ENCODE results near the gene UBE2G1.

UBE2G1 gene

DNA sequence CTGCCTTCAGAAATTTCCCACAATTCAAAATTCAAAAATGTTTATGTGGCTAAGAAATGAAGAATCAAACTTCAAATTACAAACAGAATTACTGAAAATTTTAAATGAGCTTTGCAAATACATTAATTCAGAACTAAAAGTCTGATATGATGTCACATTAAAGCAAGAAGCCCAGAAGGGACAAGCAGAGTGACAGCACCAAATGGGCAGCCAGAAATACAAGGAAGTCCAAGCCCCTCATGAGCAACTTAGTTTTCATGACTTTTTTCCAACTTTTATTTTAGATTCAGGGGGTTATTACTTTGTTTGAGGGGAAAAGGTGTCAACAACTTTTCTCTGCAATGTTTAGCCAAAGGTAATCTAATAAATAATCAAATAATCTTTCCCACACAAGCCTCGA is 21.5 kb downstream of the UBE2G1 start:
- no peak overlapping the region for H3K27ac ChIP-seq (replicated peaks; ENCODE audit: low read length)
- no peak overlapping the region for H2BK12ac ChIP-seq (ENCODE audit: low read length)
- no CpG with 5 or more reads among the region's 1 CpG for WGBS, 2 donors (ENCODE audit: extremely low coverage in 2 of 2, insufficient read length in 2 of 2, insufficient replicate concordance in 1 of 2)
- no peaks in the 10 kb centered on the region for H3K27me3 ChIP-seq (ENCODE audit: control insufficient read depth in 3 of 3, insufficient read depth in 3 of 3, low read depth in 1 of 3, low read length in 3 of 3)
- no peak for DNase-seq (ENCODE audit: low spot score)
- no peak overlapping the region for H4K8ac ChIP-seq (ENCODE audit: low read depth, low read length)
- H3K4me3 ChIP-seq (ENCODE audit: low read length in 2 of 2) = no peak overlapping the region
- H3K4me1 ChIP-seq (ENCODE audit: control insufficient read depth in 2 of 2, insufficient read depth in 1 of 2, low read depth in 1 of 2, low read length in 2 of 2) = peaks cover 0 to 4% of the 10 kb centered on the region in 2 donors
- no peak overlapping the region for H3K23ac ChIP-seq (ENCODE audit: low read depth, low read length, poor library complexity)
- no peak overlapping the region for H3K4me2 ChIP-seq (ENCODE audit: insufficient read depth, low read length, poor library complexity, severe bottlenecking)
- no peak overlapping the region for H2AK5ac ChIP-seq (ENCODE audit: low read depth, low read length)
- no peak overlapping the region for H2BK5ac ChIP-seq (ENCODE audit: low read length)
- no peak overlapping the region for H3K4ac ChIP-seq (ENCODE audit: low read length)
- H3K14ac ChIP-seq (ENCODE audit: low read length) = no peak overlapping the region
- no peak overlapping the region for H2BK15ac ChIP-seq (ENCODE audit: low read length)
- H3K18ac ChIP-seq (ENCODE audit: low read length) = no peak overlapping the region
- no peak overlapping the region for H4K91ac ChIP-seq (ENCODE audit: low read depth, low read length, poor library complexity)
- no peaks in the 10 kb centered on the region for H3K9me3 ChIP-seq (replicated peaks in 1 of 2; ENCODE audit: control insufficient read depth in 2 of 2, insufficient read depth in 1 of 2, low read depth in 1 of 2, low read length in 2 of 2)
- no peak overlapping the region for H3K9ac ChIP-seq (ENCODE audit: low read depth, low read length, poor library complexity)
- no peak overlapping the region for H2BK120ac ChIP-seq (ENCODE audit: low read depth, low read length)
- H2AFZ ChIP-seq (ENCODE audit: low read length) = no peak overlapping the region
- peaks cover 8% of the 10 kb centered on the region for H3K79me1 ChIP-seq (ENCODE audit: low read depth, low read length)
- H3K36me3 ChIP-seq (replicated peaks in 1 of 2; ENCODE audit: control insufficient read depth in 2 of 2, insufficient read depth in 2 of 2, low read length in 2 of 2) = peaks cover 1 to 2% of the 10 kb centered on the region in 2 donors

DNA sequence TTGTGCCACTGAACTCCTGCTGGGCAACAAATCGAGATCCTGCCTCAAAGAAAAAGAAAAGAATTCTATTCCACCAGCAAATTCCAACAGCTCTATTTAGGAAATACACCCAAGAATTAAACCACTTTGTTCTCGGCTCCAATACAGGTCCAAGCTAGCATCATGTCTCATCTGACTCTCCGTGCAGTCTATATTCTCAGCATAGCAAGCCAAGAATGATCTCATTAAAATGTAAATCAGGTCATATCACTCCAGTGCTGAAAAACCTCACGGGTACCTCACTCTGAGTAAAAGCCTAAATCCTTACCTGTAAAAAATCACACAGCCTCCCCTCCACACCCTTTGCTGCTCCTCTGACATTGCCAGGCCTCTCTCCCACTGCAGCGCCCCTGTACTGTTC is 23.9 kb downstream of the UBE2G1 start:
- Histone ChIP-seq H3K9ac (ENCODE audit: low read depth, low read length, poor library complexity) (no peak overlapping the region), H3K18ac (ENCODE audit: low read length) (no peak overlapping the region), H4K8ac (ENCODE audit: low read depth, low read length) (no peak overlapping the region), H3K4ac (ENCODE audit: low read length) (no peak overlapping the region), H2BK15ac (ENCODE audit: low read length) (no peak overlapping the region), H3K4me3 (ENCODE audit: low read length in 2 of 2) (no peak overlapping the region), H4K91ac (ENCODE audit: low read depth, low read length, poor library complexity) (no peak overlapping the region), H3K27me3 (ENCODE audit: control insufficient read depth in 3 of 3, insufficient read depth in 3 of 3, low read depth in 1 of 3, low read length in 3 of 3) (no peaks in the 10 kb centered on the region), H3K36me3 (replicated peaks in 1 of 2; ENCODE audit: control insufficient read depth in 2 of 2, insufficient read depth in 2 of 2, low read length in 2 of 2) (peaks cover 1 to 2% of the 10 kb centered on the region in 2 donors), H2BK5ac (ENCODE audit: low read length) (no peak overlapping the region), H3K4me1 (ENCODE audit: control insufficient read depth in 2 of 2, insufficient read depth in 1 of 2, low read depth in 1 of 2, low read length in 2 of 2) (peaks cover 0 to 6% of the 10 kb centered on the region in 2 donors), H3K4me2 (ENCODE audit: insufficient read depth, low read length, poor library complexity, severe bottlenecking) (no peak overlapping the region), H2AFZ (ENCODE audit: low read length) (no peak overlapping the region), H3K9me3 (replicated peaks in 1 of 2; ENCODE audit: control insufficient read depth in 2 of 2, insufficient read depth in 1 of 2, low read depth in 1 of 2, low read length in 2 of 2) (no peaks in the 10 kb centered on the region), H3K23ac (ENCODE audit: low read depth, low read length, poor library complexity) (no peak overlapping the region), H3K14ac (ENCODE audit: low read length) (no peak overlapping the region), H3K79me1 (ENCODE audit: low read depth, low read length) (peaks cover 6% of the 10 kb centered on the region), H2BK120ac (ENCODE audit: low read depth, low read length) (no peak overlapping the region), H3K27ac (replicated peaks; ENCODE audit: low read length) (no peak overlapping the region), H2BK12ac (ENCODE audit: low read length) (no peak overlapping the region), H2AK5ac (ENCODE audit: low read depth, low read length) (no peak overlapping the region)
- WGBS, 2 donors (ENCODE audit: extremely low coverage in 2 of 2, insufficient read length in 2 of 2, insufficient replicate concordance in 1 of 2) = no CpG with 5 or more reads among the region's 5 CpGs
- no peak for DNase-seq (ENCODE audit: low spot score)

- no peaks in the 10 kb centered on the region for H3K9me3 ChIP-seq (replicated peaks in 1 of 2; ENCODE audit: control insufficient read depth in 2 of 2, insufficient read depth in 1 of 2, low read depth in 1 of 2, low read length in 2 of 2)
- H3K4me1 ChIP-seq (ENCODE audit: control insufficient read depth in 2 of 2, insufficient read depth in 1 of 2, low read depth in 1 of 2, low read length in 2 of 2) = peaks cover 0 to 6% of the 10 kb centered on the region in 2 donors
- no peak overlapping the region for H3K14ac ChIP-seq (ENCODE audit: low read length)
- H2BK120ac ChIP-seq (ENCODE audit: low read depth, low read length) = no peak overlapping the region
- no peak overlapping the region for H3K9ac ChIP-seq (ENCODE audit: low read depth, low read length, poor library complexity)
- no peak overlapping the region for H2BK5ac ChIP-seq (ENCODE audit: low read length)
- H3K4me3 ChIP-seq (ENCODE audit: low read length in 2 of 2) = no peak overlapping the region
- H4K8ac ChIP-seq (ENCODE audit: low read depth, low read length) = no peak overlapping the region
- H3K4ac ChIP-seq (ENCODE audit: low read length) = no peak overlapping the region
- peaks cover 1 to 2% of the 10 kb centered on the region in 2 donors for H3K36me3 ChIP-seq (replicated peaks in 1 of 2; ENCODE audit: control insufficient read depth in 2 of 2, insufficient read depth in 2 of 2, low read length in 2 of 2)
- no peak overlapping the region for H2BK15ac ChIP-seq (ENCODE audit: low read length)
- H4K91ac ChIP-seq (ENCODE audit: low read depth, low read length, poor library complexity) = no peak overlapping the region
- no peaks in the 10 kb centered on the region for H3K27me3 ChIP-seq (ENCODE audit: control insufficient read depth in 3 of 3, insufficient read depth in 3 of 3, low read depth in 1 of 3, low read length in 3 of 3)
- H3K27ac ChIP-seq (replicated peaks; ENCODE audit: low read length) = no peak overlapping the region
- H3K23ac ChIP-seq (ENCODE audit: low read depth, low read length, poor library complexity) = no peak overlapping the region
- H2AFZ ChIP-seq (ENCODE audit: low read length) = no peak overlapping the region
- H3K18ac ChIP-seq (ENCODE audit: low read length) = no peak overlapping the region
- no peak overlapping the region for H2BK12ac ChIP-seq (ENCODE audit: low read length)
- whole genome bisulfite sequencing, 2 donors (ENCODE audit: extremely low coverage in 2 of 2, insufficient read length in 2 of 2, insufficient replicate concordance in 1 of 2) = no CpG with 5 or more reads among the region's 4 CpGs
- H3K4me2 ChIP-seq (ENCODE audit: insufficient read depth, low read length, poor library complexity, severe bottlenecking) = no peak overlapping the region
- no peak overlapping the region for H2AK5ac ChIP-seq (ENCODE audit: low read depth, low read length)
- no peak for DNase-seq (ENCODE audit: low spot score)
- H3K79me1 ChIP-seq (ENCODE audit: low read depth, low read length) = peaks cover 6% of the 10 kb centered on the region
These were observed 24.9 kb downstream of the UBE2G1 start for GRCh38 chr17:4341616-4341977.

- no CpG with 5 or more reads among the region's 5 CpGs for WGBS, 2 donors (ENCODE audit: extremely low coverage in 2 of 2, insufficient read length in 2 of 2, insufficient replicate concordance in 1 of 2)
These were observed 25.4 kb downstream of the UBE2G1 start for GRCh38 chr17:4340914-4341615.

More at GRCh38 chr17:4340914-4341615, 25.4 kb downstream of the UBE2G1 start:
- Histone ChIP-seq H3K27me3 (ENCODE audit: control insufficient read depth in 3 of 3, insufficient read depth in 3 of 3, low read depth in 1 of 3, low read length in 3 of 3) (no peaks in the 10 kb centered on the region), H3K18ac (ENCODE audit: low read length) (no peak overlapping the region), H3K36me3 (replicated peaks in 1 of 2; ENCODE audit: control insufficient read depth in 2 of 2, insufficient read depth in 2 of 2, low read length in 2 of 2) (peaks cover 1 to 4% of the 10 kb centered on the region in 2 donors), H2AFZ (ENCODE audit: low read length) (no peak overlapping the region), H3K9ac (ENCODE audit: low read depth, low read length, poor library complexity) (no peak overlapping the region), H3K9me3 (replicated peaks in 1 of 2; ENCODE audit: control insufficient read depth in 2 of 2, insufficient read depth in 1 of 2, low read depth in 1 of 2, low read length in 2 of 2) (no peaks in the 10 kb centered on the region), H2BK15ac (ENCODE audit: low read length) (no peak overlapping the region), H4K8ac (ENCODE audit: low read depth, low read length) (no peak overlapping the region), H3K4me2 (ENCODE audit: insufficient read depth, low read length, poor library complexity, severe bottlenecking) (no peak overlapping the region), H2BK12ac (ENCODE audit: low read length) (no peak overlapping the region), H3K79me1 (ENCODE audit: low read depth, low read length) (peaks cover 6% of the 10 kb centered on the region), H2AK5ac (ENCODE audit: low read depth, low read length) (no peak overlapping the region), H3K27ac (replicated peaks; ENCODE audit: low read length) (no peak overlapping the region), H3K4me3 (ENCODE audit: low read length in 2 of 2) (no peak overlapping the region), H3K4me1 (ENCODE audit: control insufficient read depth in 2 of 2, insufficient read depth in 1 of 2, low read depth in 1 of 2, low read length in 2 of 2) (peaks cover 0 to 6% of the 10 kb centered on the region in 2 donors), H2BK120ac (ENCODE audit: low read depth, low read length) (no peak overlapping the region), H3K23ac (ENCODE audit: low read depth, low read length, poor library complexity) (no peak overlapping the region), H3K4ac (ENCODE audit: low read length) (no peak overlapping the region), H3K14ac (ENCODE audit: low read length) (no peak overlapping the region), H2BK5ac (ENCODE audit: low read length) (no peak overlapping the region), H4K91ac (ENCODE audit: low read depth, low read length, poor library complexity) (no peak overlapping the region)
- DNase-seq (ENCODE audit: low spot score) = no peak

Data from neuronal stem cell (in vitro differentiated cells).